ENCODE results near the gene PARD6B. TPM values are rescaled to one million over a fixed set of nuclear protein-coding genes. Genes with fewer than 3 reads are reported as not detected.

The PARD6B gene
- total and polyA plus RNA-seq, 2 of the 4 experiments (the other 2 are of a cell fraction) = 0.17 to 0.90 TPM

Other genes with a start within 250 kb of the PARD6B start
- 31.7 and 38.0 TPM in 2 replicates for gene PTPN1, start 221.2 kb upstream of the PARD6B start, total RNA-seq (2012; rRNA removed)
- gene PTPN1, start 221.2 kb upstream of the PARD6B start, polyA plus RNA-seq (2012; rRNA removed) = 37.1 and 37.4 TPM in 2 replicates
- gene RIPOR3, start 40.0 kb upstream of the PARD6B start, total RNA-seq (2012; rRNA removed) = 0.28 and 0.54 TPM in 2 replicates
- 1.7 TPM in 2 replicates for gene RIPOR3, start 40.0 kb upstream of the PARD6B start, polyA plus RNA-seq (2012; rRNA removed)
- 40.0 and 47.5 TPM in 2 replicates for gene BCAS4, start 63.5 kb downstream of the PARD6B start, total RNA-seq (2012; rRNA removed)
- gene BCAS4, start 63.5 kb downstream of the PARD6B start, polyA plus RNA-seq (2012; rRNA removed) = 42.7 and 46.9 TPM in 2 replicates
- 23.1 and 23.3 TPM in 2 replicates for gene ADNP, start 199.9 kb downstream of the PARD6B start, total RNA-seq (2012; rRNA removed)
- gene ADNP, start 199.9 kb downstream of the PARD6B start, polyA plus RNA-seq (2012; rRNA removed) = 17.5 and 24.8 TPM in 2 replicates
- 89.1 and 127 TPM in 2 replicates for gene DPM1, start 227.0 kb downstream of the PARD6B start, total RNA-seq (2012; rRNA removed)
- 48.8 and 59.1 TPM in 2 replicates for gene DPM1, start 227.0 kb downstream of the PARD6B start, polyA plus RNA-seq (2012; rRNA removed)
- gene MOCS3, start 227.2 kb downstream of the PARD6B start, total RNA-seq (2012; rRNA removed) = 9.9 and 11.4 TPM in 2 replicates
- gene MOCS3, start 227.2 kb downstream of the PARD6B start, polyA plus RNA-seq (2012; rRNA removed) = 3.3 and 3.4 TPM in 2 replicates